ENCODE data around the gene EPHB3. TPM values are rescaled to one million over a fixed set of nuclear protein-coding genes. Genes with fewer than 3 reads are reported as not detected.

EPHB3 gene
- polyA plus RNA-seq, 1 donor from 2014 or later = not detected

GRCh38 chr3:184565421-184566211 is 4.0 kb downstream of the EPHB3 start:
- H3K4me1 Mint-ChIP-seq = peaks cover 7 to 14% (median 12%) of the 10 kb centered on the region in 3 donors
- H3K9me3 Mint-ChIP-seq = peaks cover 0 to 2% (median 0%) of the 10 kb centered on the region in 3 donors
- H3K27me3 Mint-ChIP-seq = peaks cover 24% of the 10 kb centered on the region
- H3K36me3 Mint-ChIP-seq = peaks cover 2% of the 10 kb centered on the region
- H3K27ac Mint-ChIP-seq = no peak overlapping the region
- no peak overlapping the region for H3K4me3 Mint-ChIP-seq

GRCh38 chr3:184566441-184567414 is 5.1 kb downstream of the EPHB3 start:
- H3K27ac Mint-ChIP-seq = peak overlapping the region in 1 of 3 donors; percentile 65
- peaks cover 0 to 7% (median 5%) of the 10 kb centered on the region in 3 donors for H3K4me1 Mint-ChIP-seq
- H3K36me3 Mint-ChIP-seq = no peaks in the 10 kb centered on the region
- H3K9me3 Mint-ChIP-seq = no peaks in the 10 kb centered on the region
- no peak overlapping the region for H3K4me3 Mint-ChIP-seq
- peaks cover 17% of the 10 kb centered on the region for H3K27me3 Mint-ChIP-seq

- H3K9me3 Mint-ChIP-seq = peaks cover 0 to under 1% (median 0%) of the 10 kb centered on the region in 3 donors
- no peak overlapping the region for H3K4me3 Mint-ChIP-seq
- H3K4me1 Mint-ChIP-seq = peaks cover 0 to 7% (median 5%) of the 10 kb centered on the region in 3 donors
- peaks cover 17% of the 10 kb centered on the region for H3K27me3 Mint-ChIP-seq
- H3K27ac Mint-ChIP-seq = no peak overlapping the region
- no peaks in the 10 kb centered on the region for H3K36me3 Mint-ChIP-seq
These were observed 6.5 kb downstream of the EPHB3 start for GRCh38 chr3:184567946-184568559.

GRCh38 chr3:184568560-184568923 is 7.0 kb downstream of the EPHB3 start:
- H3K4me1 Mint-ChIP-seq = peaks cover 0 to 5% (median 2%) of the 10 kb centered on the region in 3 donors
- H3K27me3 Mint-ChIP-seq = peaks cover 17% of the 10 kb centered on the region
- peaks cover 0 to 2% (median 0%) of the 10 kb centered on the region in 3 donors for H3K9me3 Mint-ChIP-seq
- H3K36me3 Mint-ChIP-seq = no peaks in the 10 kb centered on the region
- H3K27ac Mint-ChIP-seq = no peak overlapping the region
- H3K4me3 Mint-ChIP-seq = peak overlapping the region in 1 of 4 donors; percentile 60

- H3K27ac Mint-ChIP-seq = no peak overlapping the region
- H3K4me1 Mint-ChIP-seq = peaks cover 0 to 5% (median 2%) of the 10 kb centered on the region in 3 donors
- H3K27me3 Mint-ChIP-seq = peaks cover 17% of the 10 kb centered on the region
- H3K9me3 Mint-ChIP-seq = peaks cover 0 to 2% (median 0%) of the 10 kb centered on the region in 3 donors
- H3K36me3 Mint-ChIP-seq = no peaks in the 10 kb centered on the region
- H3K4me3 Mint-ChIP-seq = peak overlapping the region in 1 of 4 donors; percentile 65
These were observed 7.6 kb downstream of the EPHB3 start for GRCh38 chr3:184568924-184569829.

- no peaks in the 10 kb centered on the region for H3K36me3 Mint-ChIP-seq
- H3K27ac Mint-ChIP-seq = no peak overlapping the region
- H3K4me3 Mint-ChIP-seq = peak overlapping the region in 1 of 4 donors; percentile 36
- H3K9me3 Mint-ChIP-seq = peaks cover 0 to 2% (median 0%) of the 10 kb centered on the region in 3 donors
- H3K27me3 Mint-ChIP-seq = peaks cover 17% of the 10 kb centered on the region
- peaks cover 0 to 5% (median 0%) of the 10 kb centered on the region in 3 donors for H3K4me1 Mint-ChIP-seq
These were observed 8.4 kb downstream of the EPHB3 start for GRCh38 chr3:184570035-184570434.

GRCh38 chr3:184570489-184570888 is 8.9 kb downstream of the EPHB3 start:
- H3K36me3 Mint-ChIP-seq = no peaks in the 10 kb centered on the region
- H3K4me3 Mint-ChIP-seq = no peak overlapping the region
- H3K9me3 Mint-ChIP-seq = peaks cover 0 to 2% (median 0%) of the 10 kb centered on the region in 3 donors
- peaks cover 0 to 5% (median 0%) of the 10 kb centered on the region in 3 donors for H3K4me1 Mint-ChIP-seq
- H3K27me3 Mint-ChIP-seq = peaks cover 17% of the 10 kb centered on the region
- H3K27ac Mint-ChIP-seq = no peak overlapping the region

GRCh38 chr3:184571750-184572377 is 10.3 kb downstream of the EPHB3 start:
- Mint-ChIP-seq H3K27me3 (peaks cover 18% of the 10 kb centered on the region), H3K4me1 (peaks cover 0 to 3% (median 0%) of the 10 kb centered on the region in 3 donors), H3K4me3 (no peak overlapping the region), H3K36me3 (no peaks in the 10 kb centered on the region), H3K27ac (peak overlapping the region in 1 of 3 donors; percentile 6), H3K9me3 (peaks cover 0 to 2% (median 0%) of the 10 kb centered on the region in 3 donors)

GRCh38 chr3:184572633-184573270 is 11.2 kb downstream of the EPHB3 start:
- Mint-ChIP-seq H3K4me1 (peaks cover 0 to under 1% (median 0%) of the 10 kb centered on the region in 3 donors), H3K4me3 (no peak overlapping the region), H3K27ac (no peak overlapping the region), H3K9me3 (peaks cover 0 to 2% (median 0%) of the 10 kb centered on the region in 3 donors), H3K27me3 (peaks cover 13% of the 10 kb centered on the region), H3K36me3 (no peaks in the 10 kb centered on the region)

GRCh38 chr3:184574515-184575417 is 13.2 kb downstream of the EPHB3 start:
- Mint-ChIP-seq H3K36me3 (no peaks in the 10 kb centered on the region), H3K27me3 (peaks cover 16% of the 10 kb centered on the region), H3K9me3 (peaks cover 0 to 2% (median 0%) of the 10 kb centered on the region in 3 donors), H3K27ac (no peak overlapping the region), H3K4me3 (no peak overlapping the region), H3K4me1 (peaks cover 0 to 3% (median 0%) of the 10 kb centered on the region in 3 donors)

- Mint-ChIP-seq H3K27me3 (peaks cover 13% of the 10 kb centered on the region), H3K9me3 (peaks cover 0 to 2% (median 0%) of the 10 kb centered on the region in 3 donors), H3K4me1 (peaks cover 0 to 3% (median 0%) of the 10 kb centered on the region in 3 donors), H3K36me3 (no peaks in the 10 kb centered on the region), H3K4me3 (no peak overlapping the region), H3K27ac (no peak overlapping the region)
These were observed 14.1 kb downstream of the EPHB3 start for GRCh38 chr3:184575701-184576100.
